Esophagus squamous epithelium (tissue), 5 donors: Measurements from ENCODE around the gene CCDC80. TPM values are rescaled to one million over a fixed set of nuclear protein-coding genes. Genes with fewer than 3 reads are reported as not detected.

Source experiments
- DNase-seq: peaks from one replicate; lab custom pipeline; 2025; lab: John Stamatoyannopoulos, UW
- H3K27ac ChIP-seq, 4 donors: fragments of 200-600 bp; sonication (generic); one replicate each; pipeline ENCODE4 v1.5.1; 2016 to 2019; ENCODE audit warnings: mild to moderate bottlenecking in 1 of 4
- H3K27me3 ChIP-seq, 4 donors: fragments of 200-600 bp; sonication (generic); 1 replicate in 3 of 4; 2 replicates in 1 of 4; pipeline versions ENCODE4 v1.5.1 to v1.6.0; 2017 to 2021; ENCODE audit warnings: antibody characterized with exemption in 1 of 4
- H3K36me3 ChIP-seq, 3 donors: fragments of 200-600 bp; sonication (generic); one replicate each; pipeline ENCODE4 v1.5.1; 2016 to 2019
- H3K4me1 ChIP-seq, 3 donors: fragments of 200-600 bp; sonication (generic); one replicate each; pipeline ENCODE4 v1.5.1; 2017 to 2019
- H3K4me3 ChIP-seq, 4 donors: fragments of 200-600 bp; sonication (generic); 1 replicate in 3 of 4; 2 replicates in 1 of 4; pipeline ENCODE4 v1.5.1; 2016 to 2019; ENCODE audit warnings: mild to moderate bottlenecking in 2 of 4, moderate library complexity in 1 of 4
- H3K9me3 ChIP-seq, 3 donors: fragments of 200-600 bp; sonication (generic); one replicate each; pipeline ENCODE4 v1.5.1; 2016 to 2019
- CTCF ChIP-seq, 6 experiments: fragments of 450-650 bp in 4 of 6; fragments of 200-600 bp in 2 of 6; sonication (generic) in 2 of 6; IDR thresholded peaks; one replicate each; pipeline ENCODE4 v1.5.1; 2016 to 2019; ENCODE audit warnings: antibody characterized with exemption in 6 of 6, mild to moderate bottlenecking in 4 of 6, moderate library complexity in 4 of 6
- POLR2A ChIP-seq, 4 donors: fragments of 450-650 bp; IDR thresholded peaks; one replicate each; pipeline ENCODE4 v1.6.1; 2017; ENCODE audit warnings: antibody characterized with exemption in 4 of 4, mild to moderate bottlenecking in 4 of 4, moderate library complexity in 3 of 4
- WGBS, 2 donors: methylation state at CpG; one replicate each; pipeline ENCODE4 v1.1.5; 2018; 5-methylcytosine and 5-hydroxymethylcytosine counted together
- intact Hi-C: fragments of 100-400 bp; cut with DNase I; formaldehyde crosslinking; loops from one replicate; pipeline ENCODE4 v1.15.0; 2022
- total RNA-seq, 4 donors: library from RNA; depleted of rRNA; stranded (reverse); fragments of >200 nt; gene quantifications; one replicate each; pipeline ENCODE4 v1.1.0, GENCODE V29; 2016
- donor health status: DM: yes; HTN: yes; CAD: no.

The CCDC80 gene
- total RNA-seq, 4 donors from 2014 or later, result 2.0 to 69.6 (median 13.1) TPM

- no peak for TF ChIP-seq POLR2A (IDR thresholded peaks at IDR 0.05)
- peak in 2 of 6 experiments; percentile 25 to 40 for TF ChIP-seq CTCF (IDR thresholded peaks at IDR 0.05)
- DNase-seq, result no peak
- H3K36me3 ChIP-seq, result no peaks in the 10 kb centered on the region
- intact Hi-C loops, result no loop called here
- no peaks in the 10 kb centered on the region for H3K9me3 ChIP-seq
- 98 to 100% methylated on average over 4 of the region's 4 CpGs for WGBS, 2 donors
- no peaks in the 10 kb centered on the region for H3K27me3 ChIP-seq
- H3K4me3 ChIP-seq, result no peak overlapping the region
- H3K27ac ChIP-seq, result peak overlapping the region in 2 of 4 donors; percentile 68 to 71
- peaks cover 0 to 15% (median 4%) of the 10 kb centered on the region in 3 donors for H3K4me1 ChIP-seq
Measured at GRCh38 chr3:112654979-112655378, 14.0 kb upstream of the CCDC80 start.

- Histone ChIP-seq H3K36me3 (no peaks in the 10 kb centered on the region), H3K27ac (peak overlapping the region in 3 of 4 donors; percentile 2 to 71 (median 68)), H3K4me3 (no peak overlapping the region), H3K4me1 (peaks cover 0 to 15% (median 4%) of the 10 kb centered on the region in 3 donors), H3K9me3 (no peaks in the 10 kb centered on the region), H3K27me3 (no peaks in the 10 kb centered on the region)
- no peak for TF ChIP-seq POLR2A (IDR thresholded peaks at IDR 0.05)
- TF ChIP-seq CTCF (IDR thresholded peaks at IDR 0.05), result no peak
- no peak for DNase-seq
- 85 to 90% methylated on average over 5 of the region's 5 CpGs for WGBS, 2 donors
- intact Hi-C loops, result no loop called here
Measured at GRCh38 chr3:112654492-112654891, 13.5 kb upstream of the CCDC80 start.

GRCh38 chr3:112653881-112654300 is 12.9 kb upstream of the CCDC80 start:
- Histone ChIP-seq H3K27ac (peak overlapping the region in 2 of 4 donors; percentile 68 to 71), H3K36me3 (no peaks in the 10 kb centered on the region), H3K27me3 (no peaks in the 10 kb centered on the region), H3K4me1 (peaks cover 0 to 15% (median 4%) of the 10 kb centered on the region in 3 donors), H3K9me3 (no peaks in the 10 kb centered on the region), H3K4me3 (no peak overlapping the region)
- DNase-seq, result no peak
- intact Hi-C loops, result no loop called here
- TF ChIP-seq CTCF (IDR thresholded peaks at IDR 0.05) (no peak), POLR2A (IDR thresholded peaks at IDR 0.05) (no peak)
- WGBS, 2 donors, result 68 to 79% methylated on average over 4 to 5 of the region's 5 CpGs

GRCh38 chr3:112653209-112653871 is 12.4 kb upstream of the CCDC80 start:
- no peak for TF ChIP-seq CTCF (IDR thresholded peaks at IDR 0.05)
- no peak for TF ChIP-seq POLR2A (IDR thresholded peaks at IDR 0.05)

GRCh38 chr3:112651516-112651915 is 10.6 kb upstream of the CCDC80 start:
- Histone ChIP-seq H3K4me3 (no peak overlapping the region), H3K36me3 (no peaks in the 10 kb centered on the region), H3K9me3 (no peaks in the 10 kb centered on the region), H3K27me3 (no peaks in the 10 kb centered on the region), H3K4me1 (peaks cover 0 to 15% (median 9%) of the 10 kb centered on the region in 3 donors), H3K27ac (no peak overlapping the region)
- 83 to 94% methylated on average over 2 of the region's 2 CpGs for WGBS, 2 donors
- TF ChIP-seq CTCF (IDR thresholded peaks at IDR 0.05) (no peak), POLR2A (IDR thresholded peaks at IDR 0.05) (no peak)
- intact Hi-C loops, result no loop called here
- DNase-seq, result no peak

More at GRCh38 chr3:112653209-112653871, 12.4 kb upstream of the CCDC80 start:
- H3K36me3 ChIP-seq, result no peaks in the 10 kb centered on the region
- peaks cover 0 to 15% (median 4%) of the 10 kb centered on the region in 3 donors for H3K4me1 ChIP-seq
- H3K27me3 ChIP-seq, result no peaks in the 10 kb centered on the region
- peak overlapping the region in 2 of 4 donors; percentile 68 to 71 for H3K27ac ChIP-seq
- no peaks in the 10 kb centered on the region for H3K9me3 ChIP-seq
- no peak overlapping the region for H3K4me3 ChIP-seq
- WGBS, 2 donors, result 68 to 71% methylated on average over 5 of the region's 5 CpGs
- no peak for DNase-seq
- intact Hi-C loops, result no loop called here
